ENCODE data around the gene CCND3.

Gene CCND3

GRCh38 chr6:41929924-41930323 is 11.7 kb downstream of the CCND3 start:
- H3K9me3 ChIP-seq (ENCODE audit: insufficient read depth, low read length, severe bottlenecking) = no peaks in the 10 kb centered on the region
- H3K36me3 ChIP-seq (ENCODE audit: insufficient read depth, low read length) = peaks cover 90% of the 10 kb centered on the region
- H3K4me3 ChIP-seq (ENCODE audit: low read depth in 1 of 2, low read length in 2 of 2) = no peak overlapping the region
- peaks cover 23% of the 10 kb centered on the region for H3K4me1 ChIP-seq (ENCODE audit: insufficient read depth, low read length)
- ATAC-seq (ENCODE audit: insufficient read depth, low read depth) = no peak
- TF ChIP-seq CTCF (IDR thresholded peaks at IDR 0.05; ENCODE audit: borderline replicate concordance, extremely low read depth, low read length, poor library complexity, severe bottlenecking) (no peak), EZH2 (IDR thresholded peaks at IDR 0.05; ENCODE audit: borderline replicate concordance, low read depth, low read length, severe bottlenecking) (no peak)
- no peak overlapping the region for H2AFZ ChIP-seq (ENCODE audit: low read depth, low read length)
- no peak overlapping the region for H3K4me2 ChIP-seq (ENCODE audit: insufficient read depth, low read length)
- H3K27me3 ChIP-seq (ENCODE audit: insufficient read depth, low read length, poor library complexity) = no peaks in the 10 kb centered on the region
- peaks cover 61% of the 10 kb centered on the region for H3K79me2 ChIP-seq (ENCODE audit: insufficient read depth, low read length)
- H3K9ac ChIP-seq (ENCODE audit: low read depth, low read length) = no peak overlapping the region
- DNase-seq = no peak
- peak overlapping the region; percentile 45 for H3K27ac ChIP-seq (ENCODE audit: low read length)
- peaks cover 40% of the 10 kb centered on the region for H4K20me1 ChIP-seq (ENCODE audit: insufficient read depth, low read length)

- TF ChIP-seq EZH2 (IDR thresholded peaks at IDR 0.05; ENCODE audit: borderline replicate concordance, low read depth, low read length, severe bottlenecking) (no peak), CTCF (IDR thresholded peaks at IDR 0.05; ENCODE audit: borderline replicate concordance, extremely low read depth, low read length, poor library complexity, severe bottlenecking) (no peak)
- ATAC-seq (ENCODE audit: insufficient read depth, low read depth) = no peak
- Histone ChIP-seq H3K27me3 (ENCODE audit: insufficient read depth, low read length, poor library complexity) (no peaks in the 10 kb centered on the region), H3K27ac (ENCODE audit: low read length) (peak overlapping the region; percentile 47), H3K4me1 (ENCODE audit: insufficient read depth, low read length) (peaks cover 40% of the 10 kb centered on the region), H3K36me3 (ENCODE audit: insufficient read depth, low read length) (peaks cover 86% of the 10 kb centered on the region), H3K4me2 (ENCODE audit: insufficient read depth, low read length) (peak overlapping the region; percentile 23; the same call in 1 of the 2 replicates), H4K20me1 (ENCODE audit: insufficient read depth, low read length) (peaks cover 56% of the 10 kb centered on the region), H3K9me3 (ENCODE audit: insufficient read depth, low read length, severe bottlenecking) (no peaks in the 10 kb centered on the region), H3K4me3 (ENCODE audit: low read depth in 1 of 2, low read length in 2 of 2) (0 out of 4 replicates have a peak overlapping the region, but pooled peaks of 1 of the 2 experiments have one; percentile 12), H3K79me2 (ENCODE audit: insufficient read depth, low read length) (peaks cover 75% of the 10 kb centered on the region), H3K9ac (ENCODE audit: low read depth, low read length) (no peak overlapping the region), H2AFZ (ENCODE audit: low read depth, low read length) (no peak overlapping the region)
- DNase-seq = no peak
Observed at GRCh38 chr6:41927253-41927652, 14.4 kb downstream of the CCND3 start.

- ATAC-seq (ENCODE audit: insufficient read depth, low read depth) = no peak
- peaks cover 84% of the 10 kb centered on the region for H3K79me2 ChIP-seq (ENCODE audit: insufficient read depth, low read length)
- H3K4me3 ChIP-seq (ENCODE audit: low read depth in 1 of 2, low read length in 2 of 2) = peak overlapping the region; percentile 73 to 76
- peak overlapping the region; percentile 83 for H3K9ac ChIP-seq (ENCODE audit: low read depth, low read length)
- H3K4me1 ChIP-seq (ENCODE audit: insufficient read depth, low read length) = peaks cover 51% of the 10 kb centered on the region
- H3K27me3 ChIP-seq (ENCODE audit: insufficient read depth, low read length, poor library complexity) = no peaks in the 10 kb centered on the region
- H3K4me2 ChIP-seq (ENCODE audit: insufficient read depth, low read length) = peak overlapping the region; percentile 73
- no peaks in the 10 kb centered on the region for H3K9me3 ChIP-seq (ENCODE audit: insufficient read depth, low read length, severe bottlenecking)
- peak overlapping the region; percentile 96 for H3K27ac ChIP-seq (ENCODE audit: low read length)
- TF ChIP-seq EZH2 (IDR thresholded peaks at IDR 0.05; ENCODE audit: borderline replicate concordance, low read depth, low read length, severe bottlenecking) (no peak), CTCF (IDR thresholded peaks at IDR 0.05; ENCODE audit: borderline replicate concordance, extremely low read depth, low read length, poor library complexity, severe bottlenecking) (no peak)
- H2AFZ ChIP-seq (ENCODE audit: low read depth, low read length) = no peak overlapping the region
- peaks cover 38% of the 10 kb centered on the region for H3K36me3 ChIP-seq (ENCODE audit: insufficient read depth, low read length)
- peaks cover 32% of the 10 kb centered on the region for H4K20me1 ChIP-seq (ENCODE audit: insufficient read depth, low read length)
- no peak for DNase-seq
Observed at GRCh38 chr6:41922154-41922553, 19.5 kb downstream of the CCND3 start.

- Histone ChIP-seq H4K20me1 (ENCODE audit: insufficient read depth, low read length) (peaks cover 29% of the 10 kb centered on the region), H3K27me3 (ENCODE audit: insufficient read depth, low read length, poor library complexity) (no peaks in the 10 kb centered on the region), H3K4me3 (ENCODE audit: low read depth in 1 of 2, low read length in 2 of 2) (peak overlapping the region; percentile 73 to 76), H3K36me3 (ENCODE audit: insufficient read depth, low read length) (peaks cover 35% of the 10 kb centered on the region), H3K4me2 (ENCODE audit: insufficient read depth, low read length) (peak overlapping the region; percentile 73), H2AFZ (ENCODE audit: low read depth, low read length) (peak overlapping the region; percentile 94), H3K27ac (ENCODE audit: low read length) (peak overlapping the region; percentile 96), H3K4me1 (ENCODE audit: insufficient read depth, low read length) (peaks cover 49% of the 10 kb centered on the region), H3K9me3 (ENCODE audit: insufficient read depth, low read length, severe bottlenecking) (no peaks in the 10 kb centered on the region), H3K9ac (ENCODE audit: low read depth, low read length) (peak overlapping the region; percentile 83), H3K79me2 (ENCODE audit: insufficient read depth, low read length) (peaks cover 82% of the 10 kb centered on the region)
- DNase-seq = no peak
- TF ChIP-seq EZH2 (IDR thresholded peaks at IDR 0.05; ENCODE audit: borderline replicate concordance, low read depth, low read length, severe bottlenecking) = no peak
- TF ChIP-seq CTCF (IDR thresholded peaks at IDR 0.05; ENCODE audit: borderline replicate concordance, extremely low read depth, low read length, poor library complexity, severe bottlenecking) = no peak
- ATAC-seq (ENCODE audit: insufficient read depth, low read depth) = peak; percentile 30; the same call in 2 of the 3 replicates
Observed at GRCh38 chr6:41921712-41921998, 20.0 kb downstream of the CCND3 start.

All from DND-41 (cell line).